OCI-LY3 (cell line): Measurements from ENCODE around the gene ERCC5.

Source experiments
- H2AFZ ChIP-seq: fragments of 200-600, 300-600 bp; shearing (Covaris generic); 2 replicates; pipeline ENCODE4 v1.6.0; 2014; ENCODE audit warnings: antibody characterized with exemption, low read depth, low read length
- H3K27ac ChIP-seq: fragments of 200-600, 300-600 bp; sonication (generic); 2 replicates; pipeline ENCODE4 v1.5.1; 2014; ENCODE audit warnings: mild to moderate bottlenecking, low read length, moderate library complexity, mixed read lengths
- H3K27me3 ChIP-seq: fragments of 200-600, 300-600 bp; sonication (generic); 2 replicates; pipeline ENCODE4 v1.6.1; 2014; ENCODE audit warnings: low read depth, low read length, mixed read lengths
- H3K36me3 ChIP-seq: fragments of 200-600, 300-600 bp; sonication (generic); replicated peaks from 2 replicates; pipeline ENCODE3; 2014; ENCODE audit warnings: low read depth, low read length, mixed read lengths
- H3K4me1 ChIP-seq: fragments of 300-600, 200-600 bp; sonication (generic); 2 replicates; pipeline ENCODE4 v1.6.1; 2014; ENCODE audit warnings: low read length, mixed read lengths
- H3K4me2 ChIP-seq: fragments of 200-600, 300-600 bp; sonication (generic); 2 replicates; pipeline ENCODE4 v1.6.1; 2014; ENCODE audit warnings: low read length, mixed read lengths
- H3K4me3 ChIP-seq: fragments of 300-600, 200-600 bp; sonication (generic); 2 replicates; pipeline ENCODE4 v1.5.1; 2014; ENCODE audit warnings: antibody characterized with exemption, mild to moderate bottlenecking, low read length, moderate library complexity
- H3K79me2 ChIP-seq: fragments of 300-600, 200-600 bp; shearing (Covaris generic); 2 replicates; pipeline ENCODE4 v1.6.1; 2014; ENCODE audit warnings: mild to moderate bottlenecking, low read length, mixed read lengths
- H3K9ac ChIP-seq: fragments of 300-600, 200-600 bp; shearing (Covaris generic); 2 replicates; pipeline ENCODE4 v1.6.0; 2014; ENCODE audit warnings: mild to moderate bottlenecking, low read length, moderate library complexity
- H3K9me3 ChIP-seq: fragments of 200-600, 300-600 bp; shearing (Covaris generic); 2 replicates; pipeline ENCODE4 v1.6.1; 2014; ENCODE audit warnings: low read length, mixed read lengths; ENCODE audit not compliant: insufficient read depth
- H4K20me1 ChIP-seq: fragments of 200-600, 300-600 bp; sonication (generic); 2 replicates; pipeline ENCODE4 v1.6.1; 2016; ENCODE audit warnings: low read length, mixed read lengths; ENCODE audit not compliant: insufficient read depth
- EZH2phosphoT487 ChIP-seq: fragments of 200-600 bp; shearing (Covaris generic); IDR thresholded peaks from 2 replicates; pipeline ENCODE4 v1.6.1; 2018; ENCODE audit warnings: antibody characterized with exemption, mixed run types, low read depth
- TF ChIP-seq, protein P1 (sequence below): fragments of 200-600, 300-600 bp; sonication (generic); IDR thresholded peaks from 2 replicates; pipeline ENCODE4 v1.5.1; 2014; ENCODE audit warnings: antibody characterized with exemption, low read length, low read depth

The ERCC5 gene

DNA sequence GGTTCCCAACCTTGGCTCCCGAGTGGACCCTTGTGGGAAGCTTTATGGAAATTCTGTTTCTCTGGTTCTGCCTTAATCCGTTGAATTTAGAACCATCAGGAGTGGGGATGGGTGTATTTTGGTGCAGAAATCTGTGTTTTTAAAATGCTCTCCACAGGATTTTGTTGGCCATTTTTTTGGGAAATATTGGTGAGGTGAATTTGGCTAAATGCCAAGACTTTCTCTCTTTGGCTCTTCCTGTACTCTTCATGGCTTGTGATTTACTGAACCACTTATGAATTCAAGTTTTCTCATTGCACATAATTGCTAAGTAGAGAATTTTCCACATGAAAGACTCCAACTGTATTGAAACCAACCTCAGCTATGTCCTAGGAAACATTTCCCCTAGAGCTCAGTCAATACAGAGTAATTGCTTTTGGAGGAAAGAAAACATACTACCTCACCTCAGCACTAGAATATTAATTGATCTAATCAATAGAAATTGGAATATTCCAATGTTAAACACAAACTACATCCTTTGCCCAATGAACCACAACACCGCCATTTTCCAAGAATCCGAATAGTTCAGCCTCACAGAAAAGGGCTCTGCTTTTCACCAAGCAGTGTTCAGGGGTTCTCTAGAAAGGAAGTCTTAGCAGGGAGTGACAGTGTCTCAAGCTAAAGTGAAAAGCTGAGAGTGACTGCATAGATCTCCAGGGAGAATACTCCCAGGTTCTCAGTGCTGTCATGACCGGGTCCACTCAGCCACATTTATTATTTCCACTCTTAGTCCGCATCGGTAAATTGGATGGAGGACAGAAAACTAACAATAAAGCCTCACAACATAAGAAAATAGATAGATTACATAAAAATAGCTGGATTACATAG is 60.3 kb downstream of the ERCC5 start:
- TF ChIP-seq EZH2phosphoT487 = no peak
- TF ChIP-seq, protein P1, sequence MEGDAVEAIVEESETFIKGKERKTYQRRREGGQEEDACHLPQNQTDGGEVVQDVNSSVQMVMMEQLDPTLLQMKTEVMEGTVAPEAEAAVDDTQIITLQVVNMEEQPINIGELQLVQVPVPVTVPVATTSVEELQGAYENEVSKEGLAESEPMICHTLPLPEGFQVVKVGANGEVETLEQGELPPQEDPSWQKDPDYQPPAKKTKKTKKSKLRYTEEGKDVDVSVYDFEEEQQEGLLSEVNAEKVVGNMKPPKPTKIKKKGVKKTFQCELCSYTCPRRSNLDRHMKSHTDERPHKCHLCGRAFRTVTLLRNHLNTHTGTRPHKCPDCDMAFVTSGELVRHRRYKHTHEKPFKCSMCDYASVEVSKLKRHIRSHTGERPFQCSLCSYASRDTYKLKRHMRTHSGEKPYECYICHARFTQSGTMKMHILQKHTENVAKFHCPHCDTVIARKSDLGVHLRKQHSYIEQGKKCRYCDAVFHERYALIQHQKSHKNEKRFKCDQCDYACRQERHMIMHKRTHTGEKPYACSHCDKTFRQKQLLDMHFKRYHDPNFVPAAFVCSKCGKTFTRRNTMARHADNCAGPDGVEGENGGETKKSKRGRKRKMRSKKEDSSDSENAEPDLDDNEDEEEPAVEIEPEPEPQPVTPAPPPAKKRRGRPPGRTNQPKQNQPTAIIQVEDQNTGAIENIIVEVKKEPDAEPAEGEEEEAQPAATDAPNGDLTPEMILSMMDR = no peak

DNA sequence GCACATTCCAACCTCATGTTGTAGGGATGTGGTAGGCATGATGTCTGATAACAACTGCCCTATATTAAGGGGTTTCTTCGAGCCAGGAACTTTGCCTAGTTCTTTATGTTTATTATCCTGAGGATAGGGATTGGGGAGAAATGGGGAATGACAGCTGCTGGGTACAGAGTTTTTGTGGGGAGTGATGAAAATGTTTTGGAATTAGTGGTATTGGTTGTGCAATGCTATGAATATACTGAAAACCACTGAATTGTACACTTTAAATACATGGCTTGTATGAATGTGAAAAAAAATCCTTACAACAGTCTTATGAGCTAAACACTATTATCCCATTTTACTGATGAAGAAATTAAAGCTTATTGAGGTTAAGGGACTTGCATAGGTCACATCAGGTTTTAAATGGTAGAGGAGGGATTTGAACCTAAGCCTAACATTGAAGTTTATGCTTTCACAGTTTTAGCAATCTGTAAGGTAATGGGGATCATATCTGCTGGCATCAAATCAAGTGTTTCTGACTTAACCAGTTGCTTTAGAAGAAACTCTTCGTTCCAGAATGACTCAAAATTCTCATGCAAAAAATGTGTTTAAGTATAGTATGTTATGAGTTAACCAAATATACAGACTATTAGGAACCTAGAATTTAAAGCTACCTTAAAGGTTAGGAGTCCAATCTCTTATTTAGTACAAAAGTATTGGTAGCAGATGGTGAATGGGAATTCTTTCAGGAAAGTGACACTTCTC is 61.4 kb downstream of the ERCC5 start:
- Histone ChIP-seq H2AFZ (no peak overlapping the region), H4K20me1 (no peaks in the 10 kb centered on the region), H3K4me2 (no peak overlapping the region), H3K27me3 (no peaks in the 10 kb centered on the region), H3K9ac (no peak overlapping the region), H3K4me3 (no peak overlapping the region), H3K79me2 (no peaks in the 10 kb centered on the region), H3K4me1 (0 out of 2 replicates have a peak, but pooled peaks cover 10% of the 10 kb centered on the region), H3K9me3 (no peaks in the 10 kb centered on the region), H3K27ac (no peak overlapping the region), H3K36me3 (no peaks in the 10 kb centered on the region)
- TF ChIP-seq, protein P1 = no peak
- no peak for TF ChIP-seq EZH2phosphoT487

More for the DNA sequence above, 60.3 kb downstream of the ERCC5 start:
- Histone ChIP-seq H3K27me3 (no peaks in the 10 kb centered on the region), H3K9ac (no peak overlapping the region), H3K4me3 (no peak overlapping the region), H3K27ac (no peak overlapping the region), H3K9me3 (no peaks in the 10 kb centered on the region), H3K79me2 (no peaks in the 10 kb centered on the region), H3K36me3 (no peaks in the 10 kb centered on the region), H4K20me1 (no peaks in the 10 kb centered on the region), H3K4me2 (no peak overlapping the region), H3K4me1 (0 out of 2 replicates have a peak, but pooled peaks cover 10% of the 10 kb centered on the region), H2AFZ (no peak overlapping the region)

DNA sequence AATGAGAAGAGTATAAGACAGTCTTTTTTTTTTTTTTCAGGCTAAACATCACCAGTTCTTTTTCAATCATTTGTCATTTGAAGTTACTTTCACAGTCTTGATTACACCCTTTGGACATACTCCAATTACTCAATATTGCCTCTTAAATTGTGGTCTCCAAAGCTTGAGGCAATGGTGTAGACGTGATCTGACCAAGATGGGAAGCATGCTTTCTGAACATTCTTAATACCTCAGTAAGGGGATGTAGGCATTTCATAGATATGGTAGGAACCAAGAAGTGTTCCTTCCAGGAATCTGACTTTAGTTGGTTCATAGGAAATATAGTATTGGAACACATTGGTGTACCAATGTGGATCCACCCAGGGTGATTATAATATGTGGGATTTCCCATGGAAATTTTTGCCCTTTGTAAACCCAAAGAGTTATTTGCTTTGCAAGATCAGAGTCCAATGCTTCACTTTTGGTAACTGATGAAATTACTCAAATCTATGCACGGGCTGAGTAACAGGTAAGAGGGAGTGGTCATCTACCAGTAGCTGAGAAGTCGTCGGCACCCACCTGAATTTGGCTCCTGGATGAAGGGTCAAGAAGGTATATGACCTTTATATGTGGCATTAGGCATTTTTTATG is 62.2 kb downstream of the ERCC5 start:
- Histone ChIP-seq H3K36me3 (no peaks in the 10 kb centered on the region), H3K9ac (no peak overlapping the region), H3K79me2 (no peaks in the 10 kb centered on the region), H3K4me2 (no peak overlapping the region), H3K4me3 (no peak overlapping the region), H3K4me1 (0 out of 2 replicates have a peak, but pooled peaks cover 10% of the 10 kb centered on the region), H2AFZ (no peak overlapping the region), H3K27me3 (no peaks in the 10 kb centered on the region), H4K20me1 (no peaks in the 10 kb centered on the region), H3K9me3 (no peaks in the 10 kb centered on the region), H3K27ac (no peak overlapping the region)
- TF ChIP-seq EZH2phosphoT487 = no peak
- TF ChIP-seq, protein P1 = no peak

DNA sequence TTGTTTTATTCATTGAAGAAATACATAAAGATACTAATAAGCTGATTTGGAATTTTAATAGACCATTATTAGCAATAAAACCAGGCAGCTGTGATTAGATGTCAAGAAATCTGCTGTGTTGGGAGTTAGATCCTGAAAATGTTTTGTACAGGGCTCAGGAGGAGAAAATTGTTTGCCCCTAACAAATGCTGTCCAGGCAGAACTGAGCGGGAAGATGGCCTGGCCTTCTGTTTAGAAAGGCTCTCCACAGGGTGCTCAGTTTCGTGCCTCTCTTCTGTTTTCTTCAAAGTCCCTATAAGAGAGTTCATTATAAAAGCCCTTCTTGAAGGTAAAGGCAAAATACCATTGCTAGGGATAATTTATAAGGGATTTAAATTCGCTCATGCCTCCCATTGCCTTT is 64.1 kb downstream of the ERCC5 start:
- no peaks in the 10 kb centered on the region for H4K20me1 ChIP-seq
- no peaks in the 10 kb centered on the region for H3K9me3 ChIP-seq
- 0 out of 2 replicates have a peak, but pooled peaks cover 6% of the 10 kb centered on the region for H3K4me1 ChIP-seq
- H3K36me3 ChIP-seq = no peaks in the 10 kb centered on the region
- H3K79me2 ChIP-seq = no peaks in the 10 kb centered on the region
- TF ChIP-seq EZH2phosphoT487 = no peak
- TF ChIP-seq, protein P1 = no peak
- H3K4me3 ChIP-seq = no peak overlapping the region
- no peak overlapping the region for H3K4me2 ChIP-seq
- no peak overlapping the region for H3K9ac ChIP-seq
- no peaks in the 10 kb centered on the region for H3K27me3 ChIP-seq
- no peak overlapping the region for H2AFZ ChIP-seq
- H3K27ac ChIP-seq = no peak overlapping the region
